Stimulated activated naive CD8-positive, alpha-beta T cell treated with anti-CD3 and anti-CD28 coated beads, Interleukin-15, amount 100 ng/mL, for 72 hours (primary cell): ENCODE data around the gene STXBP5.
A peak's percentile ranks its signal among the peaks of the same experiment; 100 is the strongest.

Experiments
- ATAC-seq: fragments of 150-1000 bp; cut with Tn5 transposase; 2 replicates; pipeline ENCODE4 v1.10.0; 2021; ENCODE audit warnings: mild to moderate bottlenecking, moderate library complexity
- DNase-seq, 2 donors: peaks; one replicate each; pipeline ENCODE4 v3.0.0; 2021 to 2022
- H3K27ac Mint-ChIP-seq, 2 donors: one replicate each; pipeline ENCODE4 v1.8.0; 2022; ENCODE audit warnings: mild to moderate bottlenecking in 2 of 2, mixed read lengths in 2 of 2, moderate library complexity in 2 of 2
- H3K27me3 Mint-ChIP-seq: one replicate; pipeline ENCODE4 v1.8.0; 2022; ENCODE audit warnings: mixed read lengths
- H3K4me1 Mint-ChIP-seq: one replicate; pipeline ENCODE4 v1.8.0; 2022; ENCODE audit warnings: mild to moderate bottlenecking, mixed read lengths
- H3K4me3 Mint-ChIP-seq, 2 donors: one replicate each; pipeline ENCODE4 v1.8.0; 2022; ENCODE audit warnings: mild to moderate bottlenecking in 2 of 2, mixed read lengths in 2 of 2, moderate library complexity in 1 of 2
- H3K9me3 Mint-ChIP-seq, 2 donors: one replicate each; pipeline ENCODE4 v1.8.0; 2022; ENCODE audit warnings: mixed read lengths in 2 of 2

STXBP5 gene

GRCh38 chr6:147169529-147169928, 34.7 kb upstream of the STXBP5 start:
- ATAC-seq (no peak), DNase-seq (no peak)
- Mint-ChIP-seq H3K9me3 (no peaks in the 10 kb centered on the region), H3K4me1 (peaks cover 7% of the 10 kb centered on the region), H3K4me3 (no peak overlapping the region), H3K27ac (no peak overlapping the region), H3K27me3 (no peaks in the 10 kb centered on the region)

- DNase-seq (no peak), ATAC-seq (no peak)
- Mint-ChIP-seq H3K4me1 (peaks cover 7% of the 10 kb centered on the region), H3K9me3 (no peaks in the 10 kb centered on the region), H3K4me3 (no peak overlapping the region), H3K27me3 (no peaks in the 10 kb centered on the region), H3K27ac (no peak overlapping the region)
These were observed 33.9 kb upstream of the STXBP5 start for GRCh38 chr6:147170269-147170668.

DNA sequence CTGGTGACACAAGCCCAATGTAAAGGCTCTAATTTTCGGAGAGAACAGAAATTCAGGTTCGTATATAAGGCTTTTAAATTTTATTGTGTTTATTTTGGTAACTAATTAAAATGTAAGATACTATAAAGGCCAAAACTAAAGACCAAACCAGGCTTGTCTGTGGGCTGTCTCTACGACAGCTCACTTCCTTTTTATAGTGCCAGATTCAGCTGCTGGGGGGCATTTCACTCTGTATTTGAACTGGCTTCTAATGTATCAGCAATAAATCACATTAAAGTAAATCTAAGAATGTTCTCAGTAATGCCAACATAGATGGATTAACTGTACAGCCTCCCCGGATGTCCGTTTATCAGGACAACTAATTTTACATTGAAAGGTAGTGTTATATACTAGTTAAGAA, 31.1 kb upstream of the STXBP5 start:
- H3K27me3 Mint-ChIP-seq = no peaks in the 10 kb centered on the region
- no peak for DNase-seq
- ATAC-seq = no peak
- no peaks in the 10 kb centered on the region for H3K9me3 Mint-ChIP-seq
- no peak overlapping the region for H3K27ac Mint-ChIP-seq
- H3K4me3 Mint-ChIP-seq = no peak overlapping the region
- no peaks in the 10 kb centered on the region for H3K4me1 Mint-ChIP-seq

DNA sequence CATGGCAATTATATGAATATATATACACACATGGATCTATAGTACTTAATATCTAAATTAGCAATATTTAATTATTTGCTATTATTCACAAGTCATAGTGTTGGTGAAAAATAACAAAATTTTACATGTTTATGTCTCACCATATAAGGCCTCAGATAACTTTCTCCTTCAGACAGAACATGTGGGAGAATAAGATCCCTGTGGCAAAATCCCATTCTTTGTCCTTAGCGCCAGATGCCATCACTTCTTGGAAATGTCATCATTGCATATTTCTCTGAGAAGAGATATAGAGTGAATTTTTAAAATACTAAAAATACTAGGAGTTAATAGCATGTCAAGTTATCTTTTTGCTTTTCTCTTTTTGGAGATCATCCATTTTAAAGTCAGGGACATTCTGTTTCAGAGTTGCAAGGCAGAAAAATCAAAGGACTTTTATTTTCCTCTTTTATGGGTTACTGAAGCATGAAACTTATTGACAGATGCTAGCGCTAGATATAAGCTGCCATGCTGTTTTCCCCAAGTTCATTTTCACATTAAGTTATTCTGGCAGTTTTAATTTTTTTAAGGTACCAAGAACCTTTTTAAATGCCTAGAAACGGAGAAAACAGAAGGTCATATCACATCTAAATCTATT, 30.4 kb upstream of the STXBP5 start:
- DNase-seq = no peak
- ATAC-seq = no peak
- no peaks in the 10 kb centered on the region for H3K9me3 Mint-ChIP-seq
- no peaks in the 10 kb centered on the region for H3K27me3 Mint-ChIP-seq
- peaks cover 5% of the 10 kb centered on the region for H3K4me1 Mint-ChIP-seq
- H3K27ac Mint-ChIP-seq = no peak overlapping the region
- no peak overlapping the region for H3K4me3 Mint-ChIP-seq

GRCh38 chr6:147176795-147177194, 27.4 kb upstream of the STXBP5 start:
- ATAC-seq (no peak), DNase-seq (no peak)
- no peaks in the 10 kb centered on the region for H3K9me3 Mint-ChIP-seq
- H3K27me3 Mint-ChIP-seq = no peaks in the 10 kb centered on the region
- H3K4me3 Mint-ChIP-seq = no peak overlapping the region
- H3K27ac Mint-ChIP-seq = no peak overlapping the region
- peaks cover 5% of the 10 kb centered on the region for H3K4me1 Mint-ChIP-seq

DNA sequence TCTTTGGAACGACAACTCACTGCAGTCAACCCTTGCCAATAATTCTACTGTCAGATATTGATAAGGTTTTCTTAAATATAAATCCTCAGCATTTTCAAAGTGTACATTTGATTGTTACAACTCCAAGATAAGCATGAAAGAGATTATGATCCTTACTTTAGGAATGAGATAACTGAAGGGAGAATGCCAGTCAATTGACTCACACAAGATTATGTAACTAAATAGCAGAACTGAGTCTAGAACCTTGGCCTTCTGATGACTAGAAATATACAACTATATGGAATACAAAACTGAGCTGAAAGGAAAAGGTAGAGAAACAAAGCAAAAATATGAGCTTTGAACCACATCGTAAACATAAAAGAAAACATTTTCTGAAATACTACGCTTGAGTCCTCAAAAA, 26.9 kb upstream of the STXBP5 start:
- ATAC-seq = no peak
- H3K9me3 Mint-ChIP-seq = no peaks in the 10 kb centered on the region
- H3K27ac Mint-ChIP-seq = peak overlapping the region in 1 of 2 donors; percentile 53
- H3K27me3 Mint-ChIP-seq = no peaks in the 10 kb centered on the region
- no peak for DNase-seq
- peaks cover 5% of the 10 kb centered on the region for H3K4me1 Mint-ChIP-seq
- H3K4me3 Mint-ChIP-seq = no peak overlapping the region

- DNase-seq = no peak
- no peak for ATAC-seq
- H3K4me1 Mint-ChIP-seq = peaks cover 5% of the 10 kb centered on the region
- no peak overlapping the region for H3K27ac Mint-ChIP-seq
- no peaks in the 10 kb centered on the region for H3K9me3 Mint-ChIP-seq
- H3K4me3 Mint-ChIP-seq = no peak overlapping the region
- H3K27me3 Mint-ChIP-seq = no peaks in the 10 kb centered on the region
These were observed 25.9 kb upstream of the STXBP5 start for GRCh38 chr6:147178355-147178754.

- H3K4me3 Mint-ChIP-seq = no peak overlapping the region
- ATAC-seq (no peak), DNase-seq (no peak)
- H3K9me3 Mint-ChIP-seq = no peaks in the 10 kb centered on the region
- H3K27me3 Mint-ChIP-seq = no peaks in the 10 kb centered on the region
- no peak overlapping the region for H3K27ac Mint-ChIP-seq
- peaks cover 5% of the 10 kb centered on the region for H3K4me1 Mint-ChIP-seq
These were observed 24.4 kb upstream of the STXBP5 start for GRCh38 chr6:147179809-147180208.

- Mint-ChIP-seq H3K27ac (no peak overlapping the region), H3K4me1 (peaks cover 5% of the 10 kb centered on the region), H3K27me3 (no peaks in the 10 kb centered on the region), H3K4me3 (no peak overlapping the region), H3K9me3 (no peaks in the 10 kb centered on the region)
- DNase-seq = no peak
- no peak for ATAC-seq
These were observed 23.3 kb upstream of the STXBP5 start for GRCh38 chr6:147180926-147181325.

- no peak for ATAC-seq
- no peaks in the 10 kb centered on the region for H3K27me3 Mint-ChIP-seq
- no peak for DNase-seq
- no peaks in the 10 kb centered on the region for H3K4me1 Mint-ChIP-seq
- H3K9me3 Mint-ChIP-seq = no peaks in the 10 kb centered on the region
- H3K4me3 Mint-ChIP-seq = no peak overlapping the region
- no peak overlapping the region for H3K27ac Mint-ChIP-seq
These were observed 19.8 kb upstream of the STXBP5 start for GRCh38 chr6:147184379-147184778.

DNA sequence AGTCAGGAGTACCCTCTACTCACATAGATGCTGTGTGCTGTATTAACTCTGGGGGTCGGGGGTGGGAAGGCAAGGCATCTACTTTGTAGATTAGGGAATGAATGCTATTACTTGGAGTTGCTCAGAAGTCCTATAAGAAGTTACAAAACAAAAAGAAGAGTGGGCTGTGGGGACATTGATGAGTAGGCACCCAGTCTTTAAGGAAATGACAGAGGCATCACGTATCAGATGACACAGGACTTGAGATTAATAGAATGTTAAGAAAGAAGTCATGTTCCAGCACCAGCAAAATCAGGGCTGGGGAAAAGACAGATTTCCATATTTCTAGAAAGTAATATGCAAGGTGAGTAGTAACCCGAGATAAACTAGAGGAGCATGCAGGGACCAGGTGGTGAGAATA, 19.0 kb upstream of the STXBP5 start:
- no peak overlapping the region for H3K4me3 Mint-ChIP-seq
- ATAC-seq (no peak), DNase-seq (no peak)
- no peaks in the 10 kb centered on the region for H3K27me3 Mint-ChIP-seq
- H3K27ac Mint-ChIP-seq = no peak overlapping the region
- no peaks in the 10 kb centered on the region for H3K4me1 Mint-ChIP-seq
- no peaks in the 10 kb centered on the region for H3K9me3 Mint-ChIP-seq

DNA sequence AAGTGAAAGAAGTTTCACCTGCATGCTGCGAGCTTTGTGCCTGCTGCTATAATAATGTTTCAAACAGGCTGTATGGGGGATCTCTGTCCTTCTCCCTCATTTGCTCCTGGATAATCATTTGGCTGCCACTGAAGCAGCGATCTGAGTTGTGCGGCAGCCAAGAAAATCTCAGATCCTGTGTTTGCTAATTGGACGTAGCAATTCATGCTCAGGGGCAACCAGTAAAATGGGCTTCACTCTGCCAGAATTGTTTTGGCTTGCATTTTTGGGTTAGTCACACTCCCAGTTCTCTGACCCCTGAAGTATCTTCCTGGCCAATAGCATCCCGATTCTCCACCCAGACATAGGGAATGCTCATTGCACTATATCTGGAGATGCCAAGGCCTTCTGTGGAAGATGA, 13.7 kb upstream of the STXBP5 start:
- Mint-ChIP-seq H3K4me1 (peaks cover 11% of the 10 kb centered on the region), H3K4me3 (no peak overlapping the region), H3K27ac (no peak overlapping the region), H3K27me3 (no peaks in the 10 kb centered on the region), H3K9me3 (peaks cover 0 to 3% of the 10 kb centered on the region in 2 donors)
- ATAC-seq (no peak), DNase-seq (no peak)

GRCh38 chr6:147192278-147192911, 11.8 kb upstream of the STXBP5 start:
- Mint-ChIP-seq H3K4me1 (peaks cover 23% of the 10 kb centered on the region), H3K4me3 (no peak overlapping the region), H3K27ac (no peak overlapping the region), H3K27me3 (no peaks in the 10 kb centered on the region), H3K9me3 (peaks cover 0 to 3% of the 10 kb centered on the region in 2 donors)
- ATAC-seq (no peak), DNase-seq (no peak)

- Mint-ChIP-seq H3K27ac (peak overlapping the region; percentile 88 to 96), H3K27me3 (no peaks in the 10 kb centered on the region)
These were observed 9.4 kb upstream of the STXBP5 start for GRCh38 chr6:147194652-147195411.

DNA sequence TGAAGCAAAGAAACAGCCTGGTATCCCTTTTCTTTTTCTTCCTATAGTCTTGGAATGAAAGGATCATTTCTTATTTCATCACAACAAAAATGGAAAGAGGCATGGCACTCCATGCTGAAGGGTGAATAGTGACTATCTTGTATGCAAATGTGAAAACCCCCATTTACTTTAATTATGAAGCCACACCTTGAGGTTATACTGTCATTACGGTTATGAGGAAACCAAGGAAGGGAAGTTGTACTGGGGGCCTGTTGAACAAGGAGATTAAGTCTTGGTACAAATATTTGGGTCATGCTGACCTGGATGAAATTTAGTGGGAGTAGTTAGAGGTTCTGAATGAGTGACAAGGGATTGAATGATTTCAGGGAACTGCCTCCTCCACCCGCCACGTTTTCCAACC, 8.7 kb upstream of the STXBP5 start:
- no peaks in the 10 kb centered on the region for H3K27me3 Mint-ChIP-seq
- ATAC-seq = peak; percentile 86
- DNase-seq = no peak
- peak overlapping the region; percentile 88 to 96 for H3K27ac Mint-ChIP-seq
- peak overlapping the region; percentile 33 to 60 for H3K4me3 Mint-ChIP-seq
- H3K4me1 Mint-ChIP-seq = peaks cover 23% of the 10 kb centered on the region
- peaks cover 0 to 3% of the 10 kb centered on the region in 2 donors for H3K9me3 Mint-ChIP-seq

More at GRCh38 chr6:147194652-147195411, 9.4 kb upstream of the STXBP5 start:
- peaks cover 23% of the 10 kb centered on the region for H3K4me1 Mint-ChIP-seq
- peaks cover 0 to 3% of the 10 kb centered on the region in 2 donors for H3K9me3 Mint-ChIP-seq
- DNase-seq (no peak), ATAC-seq (peak; percentile 91)
- peak overlapping the region; percentile 41 to 60 for H3K4me3 Mint-ChIP-seq

DNA sequence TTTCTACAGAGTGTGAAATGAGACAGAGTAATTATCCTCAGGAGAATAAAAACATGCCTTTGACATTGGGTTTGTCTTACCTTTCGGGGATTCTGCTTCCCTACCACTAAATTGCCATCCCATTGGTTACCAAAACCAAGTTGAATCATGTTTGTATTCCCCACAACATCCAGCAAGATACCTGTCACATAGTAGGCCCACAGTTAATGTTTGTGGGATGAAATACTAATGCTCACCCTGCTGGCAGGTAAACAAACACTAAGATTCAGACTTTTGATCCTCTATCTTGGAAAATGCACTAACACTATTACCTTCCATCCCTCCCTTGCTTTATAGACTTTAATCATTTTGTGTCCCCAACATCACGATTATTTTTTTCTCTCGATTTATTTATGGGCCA, 8.2 kb upstream of the STXBP5 start:
- peak overlapping the region; percentile 88 to 96 for H3K27ac Mint-ChIP-seq
- H3K27me3 Mint-ChIP-seq = no peaks in the 10 kb centered on the region
- H3K9me3 Mint-ChIP-seq = peaks cover 0 to 3% of the 10 kb centered on the region in 2 donors
- peak overlapping the region; percentile 33 to 60 for H3K4me3 Mint-ChIP-seq
- no peak for DNase-seq
- ATAC-seq = no peak
- H3K4me1 Mint-ChIP-seq = peaks cover 23% of the 10 kb centered on the region
